ENCODE results near the gene CCDC15. TPM values are rescaled to one million over a fixed set of nuclear protein-coding genes. Genes with fewer than 3 reads are reported as not detected.
"Not testable (repeated sequence)": the region's sequence is repeated elsewhere in the genome, so short reads cannot be mapped to it uniquely, and the experiment has no call there.

CCDC15 gene
- total RNA-seq, 5 donors from 2014 or later (not counting 1 experiment from before 2014, with no cell fraction given): 1.4 to 3.4 (median 2.1) TPM

DNA sequence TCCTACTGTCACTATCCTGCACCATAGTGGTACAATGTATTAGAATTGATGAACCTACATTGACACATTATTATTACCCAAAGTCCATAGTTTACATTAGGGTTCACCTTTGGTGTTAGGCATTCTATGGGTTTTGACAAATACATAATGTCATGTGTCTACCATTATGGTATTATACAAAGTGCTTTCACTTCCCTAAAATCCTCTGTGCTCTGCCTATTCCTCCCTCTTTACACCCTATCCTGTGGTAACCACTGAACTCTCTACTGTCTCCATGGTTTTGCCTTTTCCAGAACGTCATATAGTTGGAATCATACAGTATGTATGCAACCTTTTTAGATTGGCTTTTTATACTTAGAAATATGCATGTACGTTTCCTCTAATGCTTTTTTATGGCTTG lies 51.5 kb downstream of the CCDC15 start:
- no peak overlapping the region for H3K27ac ChIP-seq (ENCODE audit: low read length)
- no peaks in the 10 kb centered on the region for H3K4me1 ChIP-seq (ENCODE audit: control insufficient read depth in 1 of 2, extremely low read depth in 1 of 2, insufficient read depth in 2 of 2, low read length in 2 of 2)
- peaks cover 0 to 8% of the 10 kb centered on the region in 2 donors for H3K36me3 ChIP-seq (ENCODE audit: control insufficient read depth in 2 of 2, extremely low read depth in 1 of 2, insufficient read depth in 1 of 2, low read length in 1 of 2)
- CTCF ChIA-PET: no interaction called here
- H3K4me3 ChIP-seq (ENCODE audit: control insufficient read depth in 1 of 2, extremely low read depth in 1 of 2, low read length in 1 of 2): no peak overlapping the region
- ATAC-seq (replicated peaks in 1 of 4): no peak
- H3K4me1 Mint-ChIP-seq: no peaks in the 10 kb centered on the region
- no peak overlapping the region for H3K4me3 Mint-ChIP-seq
- DNase-seq: no peak
- H3K9me3 Mint-ChIP-seq: peaks cover 3 to 31% (median 17%) of the 10 kb centered on the region in 3 donors
- no peaks in the 10 kb centered on the region for H3K9me3 ChIP-seq
- no peak overlapping the region for H3K27ac Mint-ChIP-seq
- no CpG with 5 or more reads among the region's 2 CpGs for WGBS (ENCODE audit: insufficient coverage)
- no peaks in the 10 kb centered on the region for H3K27me3 ChIP-seq (replicated peaks in 1 of 2; ENCODE audit: control insufficient read depth in 2 of 2, extremely low read depth in 1 of 2, insufficient read depth in 2 of 2, low read length in 1 of 2)
- H3K36me3 Mint-ChIP-seq: peaks cover 63% of the 10 kb centered on the region
- no peaks in the 10 kb centered on the region for H3K27me3 Mint-ChIP-seq
- POLR2A ChIA-PET: no interaction called here

DNA sequence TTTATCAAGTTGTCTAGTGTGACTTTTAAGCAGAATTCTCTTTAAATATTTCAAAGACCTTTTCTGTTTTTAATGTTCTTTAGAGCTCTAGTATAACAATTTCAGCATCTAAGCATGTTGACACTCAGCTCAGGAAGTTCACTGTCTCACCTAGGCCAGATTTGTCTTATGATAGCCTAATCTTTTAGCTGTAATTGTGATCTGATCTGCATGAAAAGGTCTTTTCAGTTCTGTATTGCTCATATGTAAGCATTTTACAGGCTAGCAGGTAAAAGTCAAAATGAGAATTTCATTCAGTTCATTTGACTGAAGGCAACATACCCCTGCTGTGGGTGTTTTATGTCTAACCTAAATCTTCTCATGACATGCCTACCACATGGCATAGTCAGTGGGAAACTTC lies 62.4 kb downstream of the CCDC15 start:
- H3K36me3 ChIP-seq (ENCODE audit: control insufficient read depth in 2 of 2, extremely low read depth in 1 of 2, insufficient read depth in 1 of 2, low read length in 1 of 2): no peaks in the 10 kb centered on the region
- H3K4me1 ChIP-seq (ENCODE audit: control insufficient read depth in 1 of 2, extremely low read depth in 1 of 2, insufficient read depth in 2 of 2, low read length in 2 of 2): peaks cover 0 to 9% of the 10 kb centered on the region in 2 experiments
- ATAC-seq (replicated peaks in 1 of 4): no peak
- peaks cover 0 to 1% (median 0%) of the 10 kb centered on the region in 3 donors for H3K4me1 Mint-ChIP-seq
- peaks cover 2% of the 10 kb centered on the region for H3K9me3 ChIP-seq
- H3K36me3 Mint-ChIP-seq: peaks cover 21% of the 10 kb centered on the region
- H3K4me3 ChIP-seq (ENCODE audit: control insufficient read depth in 1 of 2, extremely low read depth in 1 of 2, low read length in 1 of 2): no peak overlapping the region
- ChIA-PET CTCF (no interaction called here), POLR2A (interaction anchor here in 1 of 2 donors (0.6 kb wide), 1 partner anchor 10 kb away, joined by 6 read pairs; no protein-coding TSS in a partner anchor)
- no peaks in the 10 kb centered on the region for H3K27me3 ChIP-seq (replicated peaks in 1 of 2; ENCODE audit: control insufficient read depth in 2 of 2, extremely low read depth in 1 of 2, insufficient read depth in 2 of 2, low read length in 1 of 2)
- no peak for DNase-seq
- peaks cover 0 to 9% (median 2%) of the 10 kb centered on the region in 3 donors for H3K9me3 Mint-ChIP-seq
- no peak overlapping the region for H3K27ac Mint-ChIP-seq
- no peak overlapping the region for H3K27ac ChIP-seq (ENCODE audit: low read length)
- H3K4me3 Mint-ChIP-seq: no peak overlapping the region
- H3K27me3 Mint-ChIP-seq: no peaks in the 10 kb centered on the region

DNA sequence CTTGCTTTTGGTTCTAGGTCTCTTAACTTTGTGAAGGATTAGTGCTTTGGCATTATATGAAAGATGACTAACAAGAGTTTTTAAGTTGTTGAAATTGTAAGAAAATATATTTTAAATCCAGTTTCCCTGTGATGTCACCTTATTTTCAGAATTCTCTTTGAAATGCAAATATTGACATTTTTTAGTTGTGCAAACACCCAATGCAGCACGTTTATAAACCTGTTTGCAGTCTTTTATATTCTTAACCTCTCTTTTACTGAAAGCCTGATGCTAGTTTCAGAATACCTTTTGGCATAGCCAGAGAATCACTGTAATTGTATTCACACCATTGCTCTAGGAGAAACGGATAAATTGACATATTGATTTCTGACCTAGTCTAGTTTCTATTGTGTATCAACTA lies 66.3 kb downstream of the CCDC15 start:
- H3K27me3 ChIP-seq (replicated peaks in 1 of 2; ENCODE audit: control insufficient read depth in 2 of 2, extremely low read depth in 1 of 2, insufficient read depth in 2 of 2, low read length in 1 of 2): no peaks in the 10 kb centered on the region
- no peaks in the 10 kb centered on the region for H3K9me3 ChIP-seq
- H3K36me3 ChIP-seq (ENCODE audit: control insufficient read depth in 2 of 2, extremely low read depth in 1 of 2, insufficient read depth in 1 of 2, low read length in 1 of 2): no peaks in the 10 kb centered on the region
- ChIA-PET CTCF (no interaction called here), POLR2A (no interaction called here)
- no peak overlapping the region for H3K4me3 Mint-ChIP-seq
- ATAC-seq (replicated peaks in 1 of 4) (no peak), DNase-seq (no peak)
- no peak overlapping the region for H3K4me3 ChIP-seq (ENCODE audit: control insufficient read depth in 1 of 2, extremely low read depth in 1 of 2, low read length in 1 of 2)
- H3K27ac Mint-ChIP-seq: no peak overlapping the region
- H3K4me1 ChIP-seq (ENCODE audit: control insufficient read depth in 1 of 2, extremely low read depth in 1 of 2, insufficient read depth in 2 of 2, low read length in 2 of 2): peaks cover 0 to 9% of the 10 kb centered on the region in 2 experiments
- H3K9me3 Mint-ChIP-seq: no peaks in the 10 kb centered on the region
- 100% methylated on average over 1 of the region's 2 CpGs for WGBS (ENCODE audit: insufficient coverage)
- no peak overlapping the region for H3K27ac ChIP-seq (ENCODE audit: low read length)
- no peaks in the 10 kb centered on the region for H3K27me3 Mint-ChIP-seq
- H3K4me1 Mint-ChIP-seq: peaks cover 0 to 1% (median 0%) of the 10 kb centered on the region in 3 donors
- peaks cover 3% of the 10 kb centered on the region for H3K36me3 Mint-ChIP-seq

DNA sequence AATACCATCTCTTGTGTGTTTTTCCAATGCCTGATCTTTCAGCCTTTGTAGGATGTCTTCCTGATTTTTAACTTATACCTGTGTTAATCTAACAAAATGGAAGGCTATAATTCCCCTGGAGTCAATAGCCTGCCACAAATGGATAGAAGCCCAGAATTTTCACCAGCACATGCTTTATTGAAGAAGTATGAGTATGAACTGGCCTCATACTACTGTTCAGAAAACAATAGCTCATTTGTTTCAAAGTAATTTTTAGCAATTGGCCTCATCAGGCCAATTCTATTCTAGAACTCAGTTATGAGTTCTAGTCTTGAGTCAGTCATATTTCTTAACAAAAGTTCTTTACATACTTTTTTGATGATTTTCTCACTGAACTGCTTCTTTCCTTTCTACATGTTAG lies 68.5 kb downstream of the CCDC15 start:
- no peaks in the 10 kb centered on the region for H3K27me3 Mint-ChIP-seq
- Histone ChIP-seq H3K4me3 (ENCODE audit: control insufficient read depth in 1 of 2, extremely low read depth in 1 of 2, low read length in 1 of 2) (no peak overlapping the region), H3K9me3 (no peaks in the 10 kb centered on the region), H3K27me3 (replicated peaks in 1 of 2; ENCODE audit: control insufficient read depth in 2 of 2, extremely low read depth in 1 of 2, insufficient read depth in 2 of 2, low read length in 1 of 2) (peaks cover 0 to 3% of the 10 kb centered on the region in 2 experiments), H3K27ac (ENCODE audit: low read length) (no peak overlapping the region), H3K4me1 (ENCODE audit: control insufficient read depth in 1 of 2, extremely low read depth in 1 of 2, insufficient read depth in 2 of 2, low read length in 2 of 2) (no peaks in the 10 kb centered on the region), H3K36me3 (ENCODE audit: control insufficient read depth in 2 of 2, extremely low read depth in 1 of 2, insufficient read depth in 1 of 2, low read length in 1 of 2) (no peaks in the 10 kb centered on the region)
- CTCF ChIA-PET: no interaction called here
- no peaks in the 10 kb centered on the region for H3K9me3 Mint-ChIP-seq
- ATAC-seq (replicated peaks in 1 of 4): no peak
- H3K4me1 Mint-ChIP-seq: no peaks in the 10 kb centered on the region
- H3K36me3 Mint-ChIP-seq: peaks cover 3% of the 10 kb centered on the region
- POLR2A ChIA-PET: no interaction called here
- no peak for DNase-seq
- H3K27ac Mint-ChIP-seq: no peak overlapping the region
- no peak overlapping the region for H3K4me3 Mint-ChIP-seq

DNA sequence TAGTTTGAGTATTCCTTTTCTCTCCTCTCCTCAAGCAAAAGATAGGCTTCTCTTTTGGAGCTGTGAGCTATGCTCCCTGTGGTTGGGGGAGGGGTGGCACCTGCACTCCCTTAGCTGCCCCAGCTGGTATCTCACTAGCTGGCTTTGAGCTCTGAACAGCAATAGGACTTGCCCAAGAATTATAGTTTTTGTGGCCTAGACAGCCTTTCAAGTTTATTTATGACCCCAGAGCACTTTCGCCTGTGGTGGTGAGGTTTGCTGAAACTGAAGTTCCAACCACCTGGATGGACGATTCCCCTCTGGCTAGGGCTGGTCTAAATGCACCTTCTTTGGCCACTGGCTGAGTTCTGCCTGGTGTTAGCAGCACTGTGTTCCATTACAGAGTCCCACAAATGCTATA lies 72.0 kb downstream of the CCDC15 start:
- no peaks in the 10 kb centered on the region for H3K4me1 Mint-ChIP-seq
- 86% methylated on average over 1 of the region's 2 CpGs for WGBS (ENCODE audit: insufficient coverage)
- peaks cover 0 to 6% (median 5%) of the 10 kb centered on the region in 3 donors for H3K9me3 Mint-ChIP-seq
- H3K4me3 Mint-ChIP-seq: no peak overlapping the region
- no peaks in the 10 kb centered on the region for H3K4me1 ChIP-seq (ENCODE audit: control insufficient read depth in 1 of 2, extremely low read depth in 1 of 2, insufficient read depth in 2 of 2, low read length in 2 of 2)
- H3K27me3 ChIP-seq (replicated peaks in 1 of 2; ENCODE audit: control insufficient read depth in 2 of 2, extremely low read depth in 1 of 2, insufficient read depth in 2 of 2, low read length in 1 of 2): peaks cover 0 to 3% of the 10 kb centered on the region in 2 experiments
- H3K4me3 ChIP-seq (ENCODE audit: control insufficient read depth in 1 of 2, extremely low read depth in 1 of 2, low read length in 1 of 2): no peak overlapping the region
- H3K27ac Mint-ChIP-seq: no peak overlapping the region
- H3K27ac ChIP-seq (ENCODE audit: low read length): no peak overlapping the region
- POLR2A ChIA-PET: no interaction called here
- ATAC-seq (replicated peaks in 1 of 4) (no peak), DNase-seq (no peak)
- no peaks in the 10 kb centered on the region for H3K27me3 Mint-ChIP-seq
- H3K36me3 Mint-ChIP-seq: peaks cover 21% of the 10 kb centered on the region
- CTCF ChIA-PET: no interaction called here
- H3K9me3 ChIP-seq: no peaks in the 10 kb centered on the region
- H3K36me3 ChIP-seq (ENCODE audit: control insufficient read depth in 2 of 2, extremely low read depth in 1 of 2, insufficient read depth in 1 of 2, low read length in 1 of 2): no peaks in the 10 kb centered on the region

DNA sequence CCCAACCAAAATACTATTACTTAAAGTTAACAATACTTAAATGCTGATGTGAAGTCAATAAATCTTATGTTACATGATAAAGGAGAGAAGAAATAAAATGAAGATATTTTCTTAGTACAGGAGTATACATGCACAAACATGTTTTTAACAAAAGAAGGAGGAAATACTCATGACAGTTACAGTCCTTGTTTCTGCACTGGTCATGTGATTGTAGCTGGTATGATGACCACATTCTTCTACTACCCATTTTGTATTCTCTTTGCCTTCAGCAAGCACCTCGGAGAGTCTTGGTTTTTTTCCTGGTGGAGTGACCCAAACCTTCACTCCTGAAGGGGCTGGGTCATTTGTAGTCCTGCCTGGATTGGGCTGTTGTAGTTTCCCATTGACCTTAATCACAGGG lies 75.4 kb downstream of the CCDC15 start:
- POLR2A ChIA-PET: not testable (repeated sequence)
- WGBS (ENCODE audit: insufficient coverage): 80% methylated on average over 1 of the region's 1 CpG
- CTCF ChIA-PET: interaction anchor here in 1 of 2 donors (0.6 kb wide), 1 partner anchor 695 kb away, joined by 3 read pairs; no protein-coding TSS in a partner anchor

DNA sequence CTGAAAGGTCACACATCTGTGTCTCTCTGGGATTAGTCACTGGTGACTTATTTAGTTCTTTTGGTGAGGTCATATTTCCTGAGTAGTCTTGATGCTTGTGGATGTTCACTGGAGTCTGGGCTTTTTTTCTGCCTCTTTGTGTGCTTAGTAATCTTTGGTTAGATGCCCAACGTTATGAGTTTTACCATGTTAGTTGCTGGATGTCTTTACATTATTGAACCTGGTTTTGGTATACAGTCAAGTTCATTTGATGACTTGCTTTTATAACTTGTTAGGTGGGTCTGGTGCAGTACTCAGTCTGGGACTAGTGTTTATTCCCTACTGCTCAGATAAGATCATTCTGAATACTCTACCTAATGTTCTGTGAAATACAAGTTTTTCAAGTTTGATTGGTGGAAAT lies 82.9 kb downstream of the CCDC15 start:
- Mint-ChIP-seq H3K27me3 (no peaks in the 10 kb centered on the region), H3K36me3 (peaks cover 49% of the 10 kb centered on the region), H3K9me3 (peaks cover 5 to 24% (median 17%) of the 10 kb centered on the region in 3 donors), H3K4me1 (no peaks in the 10 kb centered on the region), H3K27ac (no peak overlapping the region), H3K4me3 (no peak overlapping the region)
- Histone ChIP-seq H3K27me3 (replicated peaks in 1 of 2; ENCODE audit: control insufficient read depth in 2 of 2, extremely low read depth in 1 of 2, insufficient read depth in 2 of 2, low read length in 1 of 2) (no peaks in the 10 kb centered on the region), H3K4me1 (ENCODE audit: control insufficient read depth in 1 of 2, extremely low read depth in 1 of 2, insufficient read depth in 2 of 2, low read length in 2 of 2) (no peaks in the 10 kb centered on the region), H3K36me3 (ENCODE audit: control insufficient read depth in 2 of 2, extremely low read depth in 1 of 2, insufficient read depth in 1 of 2, low read length in 1 of 2) (no peaks in the 10 kb centered on the region), H3K27ac (ENCODE audit: low read length) (no peak overlapping the region), H3K4me3 (ENCODE audit: control insufficient read depth in 1 of 2, extremely low read depth in 1 of 2, low read length in 1 of 2) (no peak overlapping the region), H3K9me3 (no peaks in the 10 kb centered on the region)
- ChIA-PET POLR2A (no interaction called here), CTCF (no interaction called here)
- ATAC-seq (replicated peaks in 1 of 4) (no peak), DNase-seq (no peak)
- 67% methylated on average over 1 of the region's 1 CpG for WGBS (ENCODE audit: insufficient coverage)

More for the DNA sequence above, 75.4 kb downstream of the CCDC15 start:
- not testable (repeated sequence) for H3K4me1 Mint-ChIP-seq; H3K36me3 ChIP-seq (ENCODE audit: control insufficient read depth in 2 of 2, extremely low read depth in 1 of 2, insufficient read depth in 1 of 2, low read length in 1 of 2); ATAC-seq (replicated peaks in 1 of 4); H3K4me1 ChIP-seq (ENCODE audit: control insufficient read depth in 1 of 2, extremely low read depth in 1 of 2, insufficient read depth in 2 of 2, low read length in 2 of 2); DNase-seq; H3K4me3 ChIP-seq (ENCODE audit: control insufficient read depth in 1 of 2, extremely low read depth in 1 of 2, low read length in 1 of 2); H3K4me3 Mint-ChIP-seq; H3K27me3 ChIP-seq (replicated peaks in 1 of 2; ENCODE audit: control insufficient read depth in 2 of 2, extremely low read depth in 1 of 2, insufficient read depth in 2 of 2, low read length in 1 of 2); H3K9me3 ChIP-seq; H3K27ac Mint-ChIP-seq; H3K27ac ChIP-seq (ENCODE audit: low read length); H3K27me3 Mint-ChIP-seq
- Mint-ChIP-seq H3K9me3 (peaks cover 10 to 14% (median 12%) of the 10 kb centered on the region in 3 donors), H3K36me3 (peaks cover 48% of the 10 kb centered on the region)
